Activated T-helper 1 cell treated with anti-CD3 and anti-CD28 coated beads, Interleukin-12 subunit alpha, Interleukin-12 subunit beta, Interleukin-2, Interleukin-4 antibody, amounts not matched to agents 30 ng/mL and 10 ng/mL and 1 ng/mL, durations not matched to agents 14 hours and 24 hours and 36 hours (primary cell): ENCODE results near the gene MDGA2. TPM values are rescaled to one million over a fixed set of nuclear protein-coding genes. Genes with fewer than 3 reads are reported as not detected.

ENCODE experiments used
- DNase-seq: peaks from one replicate; pipeline ENCODE4 v3.0.0; 2021; ENCODE audit warnings: low spot score
- H3K27ac Mint-ChIP-seq: one replicate; pipeline ENCODE4 v1.8.0; 2021; ENCODE audit warnings: mild to moderate bottlenecking, mixed read lengths
- H3K27me3 Mint-ChIP-seq: one replicate; pipeline ENCODE4 v1.8.0; 2022; ENCODE audit warnings: mild to moderate bottlenecking, moderate library complexity, mixed read lengths; ENCODE audit not compliant: insufficient read depth
- H3K36me3 Mint-ChIP-seq: one replicate; pipeline ENCODE4 v1.8.0; 2021; ENCODE audit warnings: low read depth, mixed read lengths
- H3K4me1 Mint-ChIP-seq: one replicate; pipeline ENCODE4 v1.8.0; 2021; ENCODE audit warnings: low read depth, mixed read lengths
- H3K4me3 Mint-ChIP-seq: one replicate; pipeline ENCODE4 v1.8.0; 2021; ENCODE audit warnings: mild to moderate bottlenecking, moderate library complexity, mixed read lengths
- H3K9me3 Mint-ChIP-seq: one replicate; pipeline ENCODE4 v1.8.0; 2021; ENCODE audit warnings: mixed read lengths
- intact Hi-C: fragments of 100-400 bp; cut with micrococcal nuclease; formaldehyde crosslinking; loops from one replicate; pipeline ENCODE4 v1.15.1; 2024
- total RNA-seq: library from RNA; stranded (reverse); gene quantifications from 2 replicates; pipeline ENCODE4 v1.2.3, GENCODE V29; 2022

MDGA2 gene
- total RNA-seq, result not detected in 2 replicates

DNA sequence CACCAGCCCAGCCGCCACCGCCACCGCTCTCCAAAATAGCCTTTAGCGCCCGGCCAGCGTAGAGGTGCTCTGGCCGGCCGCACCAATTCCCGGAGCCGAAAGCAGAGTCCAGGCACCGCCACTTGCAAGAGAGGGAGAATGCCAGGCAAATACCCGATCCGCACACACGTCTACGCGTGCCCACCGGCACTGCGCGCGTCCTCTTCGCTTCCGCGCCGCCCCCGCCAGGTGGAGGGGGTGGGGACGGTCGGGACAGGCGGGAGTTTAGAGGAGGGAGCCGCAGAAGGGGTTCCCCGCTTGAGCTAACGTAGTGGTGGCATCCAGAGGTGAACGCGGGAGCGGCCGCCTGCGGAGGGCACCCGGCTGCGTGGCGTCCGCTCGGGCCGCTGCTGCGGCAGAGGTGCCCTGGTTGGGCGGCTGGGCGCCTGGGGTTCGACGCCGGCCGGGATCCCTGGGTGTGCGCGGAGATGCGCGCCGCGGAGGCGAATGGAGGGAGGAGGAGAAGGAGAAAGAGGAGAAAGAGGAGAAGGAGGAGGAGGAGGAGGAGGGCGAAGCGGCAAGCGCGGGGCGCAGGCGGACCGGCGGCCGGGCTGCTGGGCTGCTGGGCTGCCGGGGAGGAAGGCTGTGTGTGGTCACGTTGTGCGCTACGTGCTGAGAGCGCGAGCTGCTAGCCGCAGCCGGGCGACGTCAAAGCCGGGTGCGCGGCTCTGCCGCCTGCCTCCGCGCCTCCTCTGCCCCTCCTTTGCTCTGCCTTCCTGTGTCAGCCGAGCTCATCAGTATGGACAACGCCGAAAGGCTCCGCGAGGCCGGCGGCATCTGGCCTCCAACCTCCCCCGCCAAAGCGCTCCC is at the start of gene MDGA2:
MDGA2 (minus strand) TSS at position 140 of the 849 bp plus-strand sequence.
- DNase-seq, result no peak
- H3K9me3 Mint-ChIP-seq, result no peaks in the 10 kb centered on the region
- intact Hi-C loops, result no loop called here
- H3K27me3 Mint-ChIP-seq, result peaks cover 38% of the 10 kb centered on the region
- H3K27ac Mint-ChIP-seq, result no peak within 1 kb of the TSS
- H3K4me3 Mint-ChIP-seq, result no peak within 1 kb of the TSS
- peaks cover 5% of the 10 kb centered on the region for H3K4me1 Mint-ChIP-seq
- H3K36me3 Mint-ChIP-seq, result peaks cover 1% of the 10 kb centered on the region

DNA sequence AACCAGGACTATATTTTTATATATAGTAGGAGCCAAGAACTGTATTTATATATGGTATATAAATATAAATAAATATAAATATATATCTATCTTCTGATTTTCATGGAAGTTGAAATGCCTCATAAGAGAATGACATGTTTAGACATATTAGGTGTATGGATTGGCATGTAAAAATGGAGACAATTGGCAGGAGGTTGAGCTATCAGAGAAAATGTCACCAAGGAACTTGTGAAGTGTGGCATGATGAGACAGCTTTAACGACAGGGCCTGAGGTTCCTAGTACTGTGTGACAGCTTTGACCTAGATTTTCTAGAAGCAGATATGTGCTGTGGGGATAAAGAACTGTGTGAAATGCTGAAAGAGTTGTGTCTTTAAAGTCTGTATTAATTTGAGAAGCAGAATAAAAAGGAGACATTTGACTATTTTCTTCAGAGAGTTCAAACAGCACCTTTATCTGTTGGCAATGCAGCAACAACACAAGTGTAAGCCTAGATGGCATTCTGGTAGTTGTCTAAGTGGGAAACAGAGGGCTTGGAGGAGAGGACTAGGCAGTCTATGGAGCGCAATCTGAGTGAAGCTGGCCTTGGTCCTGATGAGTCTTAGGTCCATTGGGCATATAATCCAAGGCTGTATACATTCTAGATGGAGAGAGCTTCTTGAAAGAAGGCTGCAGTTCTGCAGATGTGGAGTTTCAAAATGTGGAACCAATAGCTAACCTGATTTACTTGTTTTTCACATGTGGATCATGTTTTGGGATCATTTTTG is 47.7 kb upstream of the MDGA2 start:
- H3K9me3 Mint-ChIP-seq, result no peaks in the 10 kb centered on the region
- intact Hi-C loops, result no loop called here
- H3K36me3 Mint-ChIP-seq, result no peaks in the 10 kb centered on the region
- no peaks in the 10 kb centered on the region for H3K4me1 Mint-ChIP-seq
- no peak overlapping the region for H3K27ac Mint-ChIP-seq
- H3K4me3 Mint-ChIP-seq, result no peak overlapping the region
- no peaks in the 10 kb centered on the region for H3K27me3 Mint-ChIP-seq
- no peak for DNase-seq

DNA sequence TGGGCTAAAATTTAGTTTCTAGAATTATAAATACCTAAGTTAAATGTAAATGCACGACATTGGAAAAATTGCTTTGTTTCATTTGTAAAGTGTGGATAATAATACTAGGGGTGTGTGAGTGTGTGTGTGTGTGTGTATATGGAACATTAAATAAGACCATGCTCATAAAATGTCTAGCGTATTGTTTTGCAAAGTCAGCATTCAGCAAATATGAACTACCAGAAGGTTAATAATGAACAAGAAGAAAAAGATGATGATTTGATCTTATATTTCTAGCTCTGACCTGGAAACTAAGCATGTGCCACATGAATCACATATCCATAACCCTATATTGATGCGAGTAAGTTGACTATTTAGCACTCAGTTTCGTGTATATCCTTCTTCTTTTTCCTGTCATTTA is 44.9 kb upstream of the MDGA2 start:
- Mint-ChIP-seq H3K27ac (no peak overlapping the region), H3K27me3 (no peaks in the 10 kb centered on the region)
- intact Hi-C loops, result no loop called here

DNA sequence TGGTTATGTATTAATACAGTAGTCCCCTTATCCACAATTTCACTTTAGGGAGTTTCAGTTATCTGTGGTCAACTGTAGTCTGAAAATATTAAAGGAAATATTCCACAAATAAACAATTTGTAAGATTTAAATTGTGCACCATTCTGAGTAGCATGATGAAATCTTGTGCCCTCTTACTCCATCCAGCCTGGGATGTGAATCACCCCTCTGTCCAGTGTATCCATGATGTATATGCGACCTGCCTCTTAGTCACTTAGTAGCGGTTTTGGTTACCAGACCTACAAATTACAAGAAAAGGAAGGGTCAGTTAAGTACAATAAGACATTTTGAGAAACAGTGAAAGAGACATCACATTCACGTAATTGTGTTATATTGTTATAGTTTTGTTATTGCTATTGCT is 39.9 kb upstream of the MDGA2 start:
- Mint-ChIP-seq H3K4me3 (no peak overlapping the region), H3K9me3 (no peaks in the 10 kb centered on the region), H3K4me1 (no peaks in the 10 kb centered on the region), H3K36me3 (no peaks in the 10 kb centered on the region), H3K27ac (no peak overlapping the region), H3K27me3 (no peaks in the 10 kb centered on the region)
- no peak for DNase-seq
- intact Hi-C loops, result no loop called here

More for the DNA sequence above, 44.9 kb upstream of the MDGA2 start:
- no peaks in the 10 kb centered on the region for H3K9me3 Mint-ChIP-seq
- no peak for DNase-seq
- no peaks in the 10 kb centered on the region for H3K4me1 Mint-ChIP-seq
- H3K36me3 Mint-ChIP-seq, result no peaks in the 10 kb centered on the region
- no peak overlapping the region for H3K4me3 Mint-ChIP-seq

DNA sequence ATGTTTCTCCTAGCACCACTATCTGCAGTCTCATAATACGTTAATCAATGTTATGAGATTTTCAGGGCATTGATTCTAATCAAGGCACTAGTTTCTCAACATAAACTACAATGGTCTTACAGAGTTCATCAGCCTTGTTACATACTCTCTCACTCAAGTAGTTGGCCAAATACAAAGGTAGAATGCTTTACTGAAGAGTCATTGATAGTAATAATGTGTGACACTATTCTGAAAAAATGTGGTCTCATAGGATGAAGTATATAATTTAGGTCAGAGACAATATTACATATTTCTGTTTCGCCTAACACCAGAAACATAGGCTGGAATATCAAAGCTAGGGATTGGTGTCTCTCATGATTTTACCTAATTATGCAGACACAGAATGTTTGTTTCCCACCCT is 35.2 kb upstream of the MDGA2 start:
- Mint-ChIP-seq H3K27ac (no peak overlapping the region), H3K4me1 (no peaks in the 10 kb centered on the region), H3K27me3 (no peaks in the 10 kb centered on the region), H3K4me3 (no peak overlapping the region), H3K9me3 (peaks cover 6% of the 10 kb centered on the region), H3K36me3 (no peaks in the 10 kb centered on the region)
- no peak for DNase-seq
- intact Hi-C loops, result no loop called here

DNA sequence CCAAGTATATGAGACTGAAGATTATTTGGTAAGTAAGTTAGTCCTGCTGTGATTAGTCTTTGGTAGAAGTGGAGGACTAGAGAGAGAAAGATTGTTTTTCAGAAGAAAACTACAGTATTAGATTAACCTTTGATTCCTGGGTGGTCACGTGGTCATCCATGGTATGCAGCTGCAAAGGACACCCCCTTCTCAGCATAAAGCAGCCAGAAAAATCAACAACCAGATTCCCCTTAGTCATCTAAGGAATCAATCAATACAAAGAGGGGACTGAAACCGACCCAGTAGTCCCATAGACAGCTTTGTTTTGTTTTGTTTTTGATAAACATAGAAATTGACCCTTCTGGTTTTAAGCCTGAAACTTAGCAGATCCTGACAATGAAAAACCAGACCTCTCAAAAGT is 30.3 kb upstream of the MDGA2 start:
- no peaks in the 10 kb centered on the region for H3K36me3 Mint-ChIP-seq
- H3K4me3 Mint-ChIP-seq, result no peak overlapping the region
- H3K27me3 Mint-ChIP-seq, result no peaks in the 10 kb centered on the region
- intact Hi-C loops, result no loop called here
- DNase-seq, result no peak
- no peaks in the 10 kb centered on the region for H3K4me1 Mint-ChIP-seq
- peaks cover 6% of the 10 kb centered on the region for H3K9me3 Mint-ChIP-seq
- no peak overlapping the region for H3K27ac Mint-ChIP-seq

DNA sequence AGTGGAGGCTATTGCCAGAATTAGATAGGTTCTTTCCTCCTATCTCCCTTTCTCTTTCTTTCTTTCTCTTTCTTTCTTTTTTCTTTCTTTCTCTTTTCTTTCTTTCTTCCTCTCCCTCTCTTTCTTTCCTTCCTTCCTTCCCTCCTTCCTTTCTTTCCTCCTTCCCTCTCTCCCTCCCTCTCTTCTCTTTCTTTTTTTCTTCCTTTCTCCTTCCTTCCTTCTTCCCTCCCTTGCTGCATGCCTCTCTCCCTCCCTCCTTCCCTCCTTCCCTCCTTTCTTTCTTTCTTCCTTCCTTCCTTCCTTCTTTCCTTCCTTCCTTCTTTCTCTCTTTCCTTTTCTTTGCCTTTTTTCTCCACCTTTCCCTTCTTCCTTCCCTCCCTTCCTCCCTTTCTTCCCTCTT is 16.4 kb upstream of the MDGA2 start:
- intact Hi-C loops, result no loop called here
- no peak overlapping the region for H3K4me3 Mint-ChIP-seq
- H3K27me3 Mint-ChIP-seq, result no peaks in the 10 kb centered on the region
- no peaks in the 10 kb centered on the region for H3K4me1 Mint-ChIP-seq
- H3K27ac Mint-ChIP-seq, result no peak overlapping the region
- H3K9me3 Mint-ChIP-seq, result peaks cover 4% of the 10 kb centered on the region
- H3K36me3 Mint-ChIP-seq, result no peaks in the 10 kb centered on the region
- DNase-seq, result no peak

DNA sequence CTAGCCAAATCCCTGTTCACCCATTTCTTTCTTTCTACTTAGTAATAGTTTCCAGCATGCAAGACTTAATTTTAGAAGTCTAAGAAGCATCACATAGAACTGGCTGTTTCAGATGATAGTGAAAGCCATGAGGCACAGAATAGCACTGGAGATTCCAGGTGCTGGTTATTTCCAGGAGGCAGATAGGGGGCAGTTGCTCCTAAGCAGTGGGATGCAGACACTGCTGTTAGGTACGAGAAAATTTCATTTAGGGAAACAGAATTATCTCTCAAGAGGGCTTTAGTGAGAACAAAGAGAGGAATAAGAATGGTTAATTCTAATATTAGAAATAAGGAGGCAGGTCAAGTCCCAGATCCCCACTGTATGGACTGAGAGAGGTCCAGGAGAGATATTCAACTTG is 3.6 kb upstream of the MDGA2 start:
- no peak overlapping the region for H3K27ac Mint-ChIP-seq
- H3K4me1 Mint-ChIP-seq, result peaks cover 5% of the 10 kb centered on the region
- DNase-seq, result no peak
- intact Hi-C loops, result no loop called here
- peaks cover 22% of the 10 kb centered on the region for H3K27me3 Mint-ChIP-seq
- H3K36me3 Mint-ChIP-seq, result peaks cover 1% of the 10 kb centered on the region
- no peaks in the 10 kb centered on the region for H3K9me3 Mint-ChIP-seq
- no peak overlapping the region for H3K4me3 Mint-ChIP-seq

DNA sequence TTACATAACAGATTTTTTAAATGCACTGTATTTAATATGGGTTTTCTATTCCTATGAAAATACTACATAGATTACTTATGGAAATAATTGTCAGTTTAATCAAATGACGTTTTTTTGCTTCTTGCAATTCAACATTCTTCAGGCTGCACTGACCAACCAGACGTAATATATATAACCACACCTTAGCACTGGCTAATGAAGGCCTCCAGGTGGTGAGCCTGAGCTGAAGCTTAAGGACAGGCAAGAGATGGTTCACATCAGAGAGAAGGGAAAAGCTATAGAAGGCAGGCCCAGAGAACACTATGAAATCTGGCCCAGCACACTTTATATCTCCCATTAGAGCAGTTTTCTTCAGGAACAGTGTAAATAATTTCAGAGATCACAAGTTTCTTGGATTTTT is 2.8 kb upstream of the MDGA2 start:
- H3K27ac Mint-ChIP-seq, result no peak overlapping the region
- H3K4me1 Mint-ChIP-seq, result peaks cover 5% of the 10 kb centered on the region

DNA sequence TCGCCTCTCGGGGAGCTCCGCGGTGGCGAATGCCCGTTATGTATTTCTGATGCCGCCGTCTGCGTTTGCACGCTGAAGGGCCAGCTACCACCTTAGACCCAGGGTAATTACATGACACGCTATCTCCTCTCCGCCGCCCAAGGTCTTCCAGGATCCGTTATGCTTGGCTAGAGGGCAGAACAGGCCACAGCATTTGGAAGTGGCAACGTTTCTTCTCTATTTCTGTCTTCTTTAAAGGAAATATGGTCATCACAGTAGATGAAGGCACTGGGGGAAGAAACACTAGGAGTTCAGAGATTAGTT is 861 bp upstream of the MDGA2 start:
- DNase-seq, result no peak
- H3K27ac Mint-ChIP-seq, result no peak overlapping the region
- no peak overlapping the region for H3K4me3 Mint-ChIP-seq
- peaks cover 38% of the 10 kb centered on the region for H3K27me3 Mint-ChIP-seq
- intact Hi-C loops, result no loop called here
- no peaks in the 10 kb centered on the region for H3K9me3 Mint-ChIP-seq
- peaks cover 5% of the 10 kb centered on the region for H3K4me1 Mint-ChIP-seq
- peaks cover 1% of the 10 kb centered on the region for H3K36me3 Mint-ChIP-seq

More for the DNA sequence above, 2.8 kb upstream of the MDGA2 start:
- no peaks in the 10 kb centered on the region for H3K9me3 Mint-ChIP-seq
- no peak overlapping the region for H3K4me3 Mint-ChIP-seq
- peaks cover 30% of the 10 kb centered on the region for H3K27me3 Mint-ChIP-seq
- intact Hi-C loops, result no loop called here
- peaks cover 1% of the 10 kb centered on the region for H3K36me3 Mint-ChIP-seq
- no peak for DNase-seq

DNA sequence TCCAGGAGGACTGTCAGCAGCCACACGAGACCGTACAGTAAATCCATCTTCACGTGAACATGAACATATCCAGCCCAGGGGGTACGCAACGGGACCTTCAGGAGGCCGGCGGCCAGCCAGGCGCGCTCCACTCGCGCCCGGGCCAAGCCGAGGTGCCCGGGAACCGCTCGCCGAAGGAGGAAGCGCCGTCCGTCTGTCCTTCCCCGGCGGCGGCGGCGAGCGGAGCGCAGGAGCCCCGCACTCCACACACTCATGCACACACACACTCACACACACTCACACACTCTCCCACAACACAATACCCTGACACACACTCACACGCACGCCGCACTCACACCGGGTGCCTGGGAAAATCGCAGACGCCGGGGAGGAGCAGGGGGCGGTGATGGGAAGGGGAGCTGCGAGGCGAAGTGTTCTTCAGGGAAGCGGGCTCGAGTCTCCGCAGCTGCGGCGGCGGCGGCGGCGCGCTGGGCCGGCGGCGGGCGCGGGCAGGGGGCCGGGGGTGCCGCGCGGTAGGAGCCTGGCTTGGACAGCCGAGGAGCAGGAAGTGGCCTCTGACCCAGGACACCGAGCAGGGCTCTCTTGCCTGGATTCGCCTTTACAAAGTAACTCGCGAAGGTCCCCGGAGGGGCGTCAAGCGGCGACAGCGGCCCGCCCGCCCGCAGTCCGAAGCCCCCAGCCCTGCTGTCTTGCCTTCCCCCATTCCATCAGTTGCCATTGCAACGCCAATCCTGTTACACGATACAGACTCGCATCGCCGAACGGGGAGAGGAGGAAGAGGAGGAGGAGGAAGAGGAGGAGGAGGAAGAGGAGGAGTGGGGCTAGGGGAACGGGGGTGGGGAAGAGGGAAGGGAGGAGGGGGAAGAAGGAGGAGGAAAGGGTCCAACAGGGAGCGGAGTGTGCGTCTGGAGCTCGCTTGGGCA is 601 bp downstream of the MDGA2 start:
- no peak overlapping the region for H3K27ac Mint-ChIP-seq
- H3K9me3 Mint-ChIP-seq, result no peaks in the 10 kb centered on the region
- peaks cover 38% of the 10 kb centered on the region for H3K27me3 Mint-ChIP-seq
- H3K4me3 Mint-ChIP-seq, result no peak overlapping the region
- peaks cover 1% of the 10 kb centered on the region for H3K36me3 Mint-ChIP-seq
- peaks cover 5% of the 10 kb centered on the region for H3K4me1 Mint-ChIP-seq
- DNase-seq, result no peak
- intact Hi-C loops, result no loop called here

DNA sequence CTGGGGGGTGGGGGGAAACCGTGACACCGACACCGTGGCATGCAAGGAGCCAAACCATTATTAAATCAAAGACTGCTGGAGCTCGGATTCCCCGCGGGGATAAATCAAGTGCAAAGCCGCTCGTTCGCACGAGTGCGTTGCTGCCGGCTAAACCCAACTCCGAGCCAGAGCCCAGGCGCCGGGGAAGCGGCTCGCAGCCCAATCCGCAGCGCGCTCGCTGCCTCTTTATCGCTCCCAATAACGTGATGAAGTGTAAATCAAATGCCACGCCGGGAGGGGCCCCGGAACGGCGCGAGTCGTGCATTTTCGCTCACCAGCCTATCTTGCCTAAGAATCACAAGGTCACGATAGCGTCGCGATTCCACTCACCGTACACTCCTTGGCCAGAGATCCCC is 1.3 kb downstream of the MDGA2 start:
- DNase-seq, result no peak
- peaks cover 39% of the 10 kb centered on the region for H3K27me3 Mint-ChIP-seq
- intact Hi-C loops, result no loop called here
- H3K4me1 Mint-ChIP-seq, result peaks cover 5% of the 10 kb centered on the region
- no peaks in the 10 kb centered on the region for H3K9me3 Mint-ChIP-seq
- no peak overlapping the region for H3K4me3 Mint-ChIP-seq
- no peak overlapping the region for H3K27ac Mint-ChIP-seq
- peaks cover 1% of the 10 kb centered on the region for H3K36me3 Mint-ChIP-seq
